Central memory CD8-positive, alpha-beta T cell (primary cell): ENCODE results near the gene RIMS4.
"Not testable (repeated sequence)": the region's sequence is repeated elsewhere in the genome, so short reads cannot be mapped to it uniquely, and the experiment has no call there.

Experiments used
- ATAC-seq: fragments of 150-1000 bp; cut with Tn5 transposase; replicated peaks from 2 replicates; pipeline ENCODE4 v1.10.0; 2022; ENCODE audit warnings: mild to moderate bottlenecking, moderate FRiP score, moderate number of reproducible peaks; ENCODE audit not compliant: poor library complexity, severe bottlenecking; ENCODE audit errors: extremely low read depth
- DNase-seq, 2 donors: peaks; one replicate each; pipeline ENCODE4 v3.0.0; 2021; ENCODE audit warnings: low spot score in 2 of 2
- H3K27ac Mint-ChIP-seq: one replicate; pipeline ENCODE4 v1.8.0; 2022; ENCODE audit warnings: low read depth, mild to moderate bottlenecking, moderate library complexity, mixed read lengths
- H3K27me3 Mint-ChIP-seq: one replicate; pipeline ENCODE4 v1.8.0; 2022; ENCODE audit warnings: mixed read lengths
- H3K36me3 Mint-ChIP-seq: one replicate; pipeline ENCODE4 v1.8.0; 2022; ENCODE audit warnings: mild to moderate bottlenecking, moderate library complexity, mixed read lengths; ENCODE audit not compliant: insufficient read depth
- H3K4me1 Mint-ChIP-seq: one replicate; pipeline ENCODE4 v1.8.0; 2022; ENCODE audit warnings: mixed read lengths
- H3K4me3 Mint-ChIP-seq: one replicate; pipeline ENCODE4 v1.8.0; 2022; ENCODE audit warnings: mild to moderate bottlenecking, moderate library complexity, mixed read lengths
- H3K9me3 Mint-ChIP-seq: one replicate; pipeline ENCODE4 v1.8.0; 2022; ENCODE audit warnings: mixed read lengths

RIMS4 gene

GRCh38 chr20:44765091-44765490 is 45.3 kb downstream of the RIMS4 start:
- DNase-seq (no peak), ATAC-seq (no peak)
- Mint-ChIP-seq H3K4me3 (no peak overlapping the region), H3K27ac (no peak overlapping the region), H3K27me3 (peaks cover 49% of the 10 kb centered on the region), H3K9me3 (no peaks in the 10 kb centered on the region), H3K4me1 (no peaks in the 10 kb centered on the region), H3K36me3 (no peaks in the 10 kb centered on the region)

GRCh38 chr20:44763798-44764197 is 46.5 kb downstream of the RIMS4 start:
- H3K4me3 Mint-ChIP-seq, DNase-seq, H3K36me3 Mint-ChIP-seq, ATAC-seq, H3K9me3 Mint-ChIP-seq, H3K4me1 Mint-ChIP-seq: not testable (repeated sequence)
- H3K27ac Mint-ChIP-seq: peak overlapping the region; percentile 72
- peaks cover 55% of the 10 kb centered on the region for H3K27me3 Mint-ChIP-seq

GRCh38 chr20:44762466-44763140 is 47.7 kb downstream of the RIMS4 start:
- no peaks in the 10 kb centered on the region for H3K9me3 Mint-ChIP-seq
- H3K27me3 Mint-ChIP-seq: peaks cover 62% of the 10 kb centered on the region
- no peaks in the 10 kb centered on the region for H3K4me1 Mint-ChIP-seq
- H3K4me3 Mint-ChIP-seq: no peak overlapping the region
- no peak overlapping the region for H3K27ac Mint-ChIP-seq
- H3K36me3 Mint-ChIP-seq: no peaks in the 10 kb centered on the region
- DNase-seq (no peak), ATAC-seq (no peak)

GRCh38 chr20:44761423-44761822 is 48.9 kb downstream of the RIMS4 start:
- no peaks in the 10 kb centered on the region for H3K36me3 Mint-ChIP-seq
- DNase-seq (no peak), ATAC-seq (no peak)
- no peak overlapping the region for H3K4me3 Mint-ChIP-seq
- no peak overlapping the region for H3K27ac Mint-ChIP-seq
- H3K9me3 Mint-ChIP-seq: no peaks in the 10 kb centered on the region
- H3K27me3 Mint-ChIP-seq: peaks cover 66% of the 10 kb centered on the region
- H3K4me1 Mint-ChIP-seq: no peaks in the 10 kb centered on the region

DNA sequence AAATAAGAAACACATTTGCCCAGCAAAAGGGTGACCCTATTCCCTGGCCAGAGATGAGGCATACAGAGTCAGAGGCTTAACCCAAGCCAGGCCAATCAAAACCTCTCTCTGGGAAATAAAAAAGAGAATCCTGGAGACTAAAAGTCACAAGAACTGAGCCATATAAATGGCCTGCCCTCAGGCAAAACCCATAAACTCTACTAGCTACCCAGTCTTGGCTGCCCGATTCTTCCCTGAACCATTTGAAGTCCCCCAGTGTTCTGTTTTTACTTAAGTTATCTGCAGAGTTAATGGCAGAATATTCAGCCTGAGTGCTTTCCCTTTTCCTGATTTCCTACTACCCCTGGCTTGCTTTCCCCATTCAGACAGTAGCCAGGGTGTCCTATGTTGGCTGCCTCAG is 50.8 kb downstream of the RIMS4 start:
- DNase-seq (no peak), ATAC-seq (no peak)
- peaks cover 58% of the 10 kb centered on the region for H3K27me3 Mint-ChIP-seq
- H3K4me3 Mint-ChIP-seq: no peak overlapping the region
- no peaks in the 10 kb centered on the region for H3K36me3 Mint-ChIP-seq
- no peaks in the 10 kb centered on the region for H3K4me1 Mint-ChIP-seq
- H3K27ac Mint-ChIP-seq: no peak overlapping the region
- no peaks in the 10 kb centered on the region for H3K9me3 Mint-ChIP-seq

- Mint-ChIP-seq H3K27ac (no peak overlapping the region), H3K4me1 (no peaks in the 10 kb centered on the region), H3K4me3 (no peak overlapping the region), H3K9me3 (no peaks in the 10 kb centered on the region), H3K36me3 (no peaks in the 10 kb centered on the region), H3K27me3 (peaks cover 59% of the 10 kb centered on the region)
- DNase-seq (no peak), ATAC-seq (no peak)
These were observed 51.9 kb downstream of the RIMS4 start for GRCh38 chr20:44758247-44759101.

DNA sequence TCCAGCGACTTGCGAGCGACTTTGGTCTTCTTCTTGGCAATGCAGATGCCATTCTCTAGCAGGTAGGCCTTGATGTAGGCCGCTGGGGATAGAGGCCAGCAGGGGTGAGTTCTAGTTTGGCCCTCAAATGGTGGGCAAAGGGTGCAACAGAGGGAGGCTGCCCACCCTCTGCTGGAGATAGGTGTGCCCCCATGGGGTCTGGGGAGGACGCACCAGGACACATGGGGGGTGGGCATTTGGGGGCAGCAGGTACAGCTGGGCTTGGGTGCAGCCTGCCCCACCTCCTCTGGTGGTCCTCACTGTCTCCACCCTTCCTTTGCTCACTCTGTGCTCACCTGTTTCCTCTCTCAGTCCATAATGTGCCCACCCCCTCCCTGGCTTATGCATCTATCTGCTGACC is 53.4 kb downstream of the RIMS4 start:
- no peak for DNase-seq
- H3K27ac Mint-ChIP-seq: no peak overlapping the region
- H3K9me3 Mint-ChIP-seq: no peaks in the 10 kb centered on the region
- H3K36me3 Mint-ChIP-seq: no peaks in the 10 kb centered on the region
- peaks cover 52% of the 10 kb centered on the region for H3K27me3 Mint-ChIP-seq
- no peak for ATAC-seq
- no peaks in the 10 kb centered on the region for H3K4me1 Mint-ChIP-seq
- no peak overlapping the region for H3K4me3 Mint-ChIP-seq

- no peak overlapping the region for H3K4me3 Mint-ChIP-seq
These were observed 54.2 kb downstream of the RIMS4 start for GRCh38 chr20:44756011-44756688.

GRCh38 chr20:44754554-44754953 is 55.8 kb downstream of the RIMS4 start:
- Mint-ChIP-seq H3K9me3 (no peaks in the 10 kb centered on the region), H3K4me3 (no peak overlapping the region), H3K27ac (no peak overlapping the region), H3K36me3 (no peaks in the 10 kb centered on the region), H3K27me3 (peaks cover 58% of the 10 kb centered on the region), H3K4me1 (no peaks in the 10 kb centered on the region)
- ATAC-seq (no peak), DNase-seq (no peak)

More at GRCh38 chr20:44756011-44756688, 54.2 kb downstream of the RIMS4 start:
- Mint-ChIP-seq H3K27ac (no peak overlapping the region), H3K4me1 (no peaks in the 10 kb centered on the region), H3K27me3 (peaks cover 60% of the 10 kb centered on the region), H3K9me3 (no peaks in the 10 kb centered on the region), H3K36me3 (no peaks in the 10 kb centered on the region)
- no peak for DNase-seq
- no peak for ATAC-seq

DNA sequence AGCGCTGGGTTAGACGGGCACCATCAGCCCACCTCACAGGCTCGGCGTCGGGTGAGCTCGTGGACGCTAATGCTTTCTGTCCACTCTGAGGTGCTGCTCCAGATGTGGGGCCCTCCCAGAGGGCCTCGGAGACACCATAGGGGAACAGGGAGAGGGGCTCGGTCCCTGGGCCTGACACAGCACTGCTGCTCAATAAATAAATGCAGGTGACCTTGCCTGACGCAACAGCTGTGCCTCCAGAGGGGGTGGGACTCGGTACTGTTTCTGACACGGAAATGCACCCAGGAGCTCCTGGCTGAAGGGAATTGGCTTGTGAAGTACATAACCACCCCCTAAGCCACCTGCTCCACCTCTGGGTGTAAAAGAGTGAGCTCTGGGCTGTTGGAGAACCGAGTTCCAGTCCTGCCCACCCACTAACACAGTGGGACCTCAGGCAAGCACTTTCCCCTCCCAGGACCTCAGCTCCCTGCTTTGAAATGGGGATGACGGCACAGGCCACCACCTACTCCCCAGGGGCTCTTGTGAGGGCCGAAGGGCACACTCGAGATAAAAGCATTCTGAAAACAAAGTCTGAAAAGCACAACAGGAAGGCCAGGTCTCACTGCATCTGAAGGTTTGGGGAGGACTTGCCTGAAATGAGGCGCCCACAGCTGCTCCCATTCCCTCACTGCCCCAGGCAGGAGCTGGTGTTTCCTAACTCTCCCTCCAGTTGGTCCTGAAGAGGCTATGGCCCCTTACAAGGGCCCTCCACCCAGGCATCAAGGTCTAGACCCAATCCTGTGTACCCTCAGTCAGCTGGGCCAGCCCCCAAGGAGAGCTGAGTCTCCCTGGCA is 58.0 kb downstream of the RIMS4 start:
- no peaks in the 10 kb centered on the region for H3K9me3 Mint-ChIP-seq
- no peak for DNase-seq
- ATAC-seq: no peak
- H3K4me3 Mint-ChIP-seq: no peak overlapping the region
- H3K36me3 Mint-ChIP-seq: peaks cover 3% of the 10 kb centered on the region
- peaks cover 4% of the 10 kb centered on the region for H3K4me1 Mint-ChIP-seq
- no peak overlapping the region for H3K27ac Mint-ChIP-seq
- H3K27me3 Mint-ChIP-seq: peaks cover 64% of the 10 kb centered on the region

DNA sequence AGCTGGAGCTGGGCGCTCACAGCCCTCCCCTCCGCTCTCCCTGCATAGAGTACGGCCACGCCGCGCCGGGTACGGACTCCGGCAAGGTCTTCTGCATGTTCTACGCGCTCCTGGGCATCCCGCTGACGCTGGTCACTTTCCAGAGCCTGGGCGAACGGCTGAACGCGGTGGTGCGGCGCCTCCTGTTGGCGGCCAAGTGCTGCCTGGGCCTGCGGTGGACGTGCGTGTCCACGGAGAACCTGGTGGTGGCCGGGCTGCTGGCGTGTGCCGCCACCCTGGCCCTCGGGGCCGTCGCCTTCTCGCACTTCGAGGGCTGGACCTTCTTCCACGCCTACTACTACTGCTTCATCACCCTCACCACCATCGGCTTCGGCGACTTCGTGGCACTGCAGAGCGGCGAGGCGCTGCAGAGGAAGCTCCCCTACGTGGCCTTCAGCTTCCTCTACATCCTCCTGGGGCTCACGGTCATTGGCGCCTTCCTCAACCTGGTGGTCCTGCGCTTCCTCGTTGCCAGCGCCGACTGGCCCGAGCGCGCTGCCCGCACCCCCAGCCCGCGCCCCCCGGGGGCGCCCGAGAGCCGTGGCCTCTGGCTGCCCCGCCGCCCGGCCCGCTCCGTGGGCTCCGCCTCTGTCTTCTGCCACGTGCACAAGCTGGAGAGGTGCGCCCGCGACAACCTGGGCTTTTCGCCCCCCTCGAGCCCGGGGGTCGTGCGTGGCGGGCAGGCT is 60.1 kb downstream of the RIMS4 start:
- H3K27ac Mint-ChIP-seq: no peak overlapping the region
- no peak overlapping the region for H3K4me3 Mint-ChIP-seq
- DNase-seq: no peak
- peaks cover 73% of the 10 kb centered on the region for H3K27me3 Mint-ChIP-seq
- no peak for ATAC-seq
- H3K9me3 Mint-ChIP-seq: no peaks in the 10 kb centered on the region
- peaks cover 14% of the 10 kb centered on the region for H3K4me1 Mint-ChIP-seq
- H3K36me3 Mint-ChIP-seq: peaks cover 3% of the 10 kb centered on the region

- no peak for ATAC-seq
- no peak overlapping the region for H3K4me3 Mint-ChIP-seq
These were observed 62.4 kb downstream of the RIMS4 start for GRCh38 chr20:44748005-44748370.

More at GRCh38 chr20:44748005-44748370, 62.4 kb downstream of the RIMS4 start:
- no peak overlapping the region for H3K27ac Mint-ChIP-seq
- peaks cover 4% of the 10 kb centered on the region for H3K36me3 Mint-ChIP-seq
- no peaks in the 10 kb centered on the region for H3K9me3 Mint-ChIP-seq
- H3K4me1 Mint-ChIP-seq: peaks cover 14% of the 10 kb centered on the region
- no peak for DNase-seq
- peaks cover 75% of the 10 kb centered on the region for H3K27me3 Mint-ChIP-seq
